NCI-H345 treated with DMSO at 0.1 percent for 48 hours (cell line): ENCODE measurements around the gene FPR3.
"Not testable (repeated sequence)": the region's sequence is repeated elsewhere in the genome, so short reads cannot be mapped to it uniquely, and the experiment has no call there.

ENCODE experiments used
- DNase-seq: peaks from one replicate; lab custom pipeline; 2025; ENCODE audit not compliant: unreplicated experiment; lab: John Stamatoyannopoulos, UW

FPR3 gene

DNA sequence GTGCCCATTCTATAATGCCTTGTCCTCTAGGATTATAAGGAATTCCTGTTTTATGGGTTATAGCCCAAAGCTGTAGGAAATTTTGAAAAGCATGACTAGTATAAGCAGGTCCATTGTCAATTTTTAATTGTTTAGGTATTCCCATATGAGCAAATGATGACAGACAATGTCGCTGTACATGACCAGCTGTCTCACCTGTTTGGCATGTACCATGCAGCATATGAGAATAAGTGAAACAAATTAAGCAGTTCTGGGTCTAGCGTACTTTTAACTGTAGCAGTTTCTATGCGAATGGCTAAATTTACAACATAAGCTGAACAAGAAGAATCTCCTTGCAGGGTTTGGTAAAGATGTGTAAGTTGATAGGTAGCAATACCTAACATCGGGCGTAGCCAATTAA, 11.6 kb downstream of the FPR3 start:
- DNase-seq: not testable (repeated sequence)

GRCh38 chr19:51807111-51807701, 12.2 kb downstream of the FPR3 start:
- no peak for DNase-seq

- no peak for DNase-seq
Measured at GRCh38 chr19:51807925-51808324, 13.0 kb downstream of the FPR3 start.

GRCh38 chr19:51808333-51808986, 13.5 kb downstream of the FPR3 start:
- no peak for DNase-seq

DNA sequence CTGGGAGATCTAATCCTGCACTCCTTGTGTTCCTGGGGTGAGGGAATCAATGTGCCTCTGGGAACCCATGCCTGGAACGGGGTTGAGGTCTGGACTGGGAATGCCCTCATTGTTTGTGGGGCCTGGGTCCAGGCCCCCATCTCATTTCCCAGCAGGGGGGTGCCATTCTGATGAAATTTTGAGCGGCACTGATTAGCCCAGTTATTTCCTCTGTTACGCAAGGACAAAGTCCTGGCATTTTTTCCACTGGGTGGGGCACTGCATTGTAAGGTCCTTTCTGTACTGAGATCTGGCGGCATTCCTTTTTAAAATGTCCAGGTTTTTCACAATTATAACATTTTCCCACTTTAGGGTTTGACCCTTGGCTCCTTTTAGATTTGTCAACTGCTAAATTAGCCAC, 14.8 kb downstream of the FPR3 start:
- no peak for DNase-seq

GRCh38 chr19:51810223-51810622, 15.3 kb downstream of the FPR3 start:
- DNase-seq: no peak

DNA sequence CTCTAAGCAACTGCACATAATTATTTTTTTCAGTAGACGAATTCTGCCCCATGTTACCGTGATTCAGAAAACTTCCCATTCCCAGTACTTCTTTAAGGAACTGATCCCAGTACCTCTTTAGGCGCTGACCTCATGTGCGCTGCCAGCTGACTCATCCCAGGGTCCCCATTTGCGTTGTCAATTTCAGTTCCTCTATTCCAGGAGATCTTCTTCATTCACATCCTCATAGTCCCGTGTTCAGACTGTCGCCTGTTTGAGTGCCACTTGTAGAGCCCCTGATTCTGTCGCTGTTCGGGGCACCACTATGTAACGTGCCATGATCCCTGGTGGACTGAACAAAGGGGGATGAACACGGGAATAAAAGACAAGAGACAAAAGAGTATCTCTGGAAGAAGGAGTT, 16.4 kb downstream of the FPR3 start:
- no peak for DNase-seq

DNA sequence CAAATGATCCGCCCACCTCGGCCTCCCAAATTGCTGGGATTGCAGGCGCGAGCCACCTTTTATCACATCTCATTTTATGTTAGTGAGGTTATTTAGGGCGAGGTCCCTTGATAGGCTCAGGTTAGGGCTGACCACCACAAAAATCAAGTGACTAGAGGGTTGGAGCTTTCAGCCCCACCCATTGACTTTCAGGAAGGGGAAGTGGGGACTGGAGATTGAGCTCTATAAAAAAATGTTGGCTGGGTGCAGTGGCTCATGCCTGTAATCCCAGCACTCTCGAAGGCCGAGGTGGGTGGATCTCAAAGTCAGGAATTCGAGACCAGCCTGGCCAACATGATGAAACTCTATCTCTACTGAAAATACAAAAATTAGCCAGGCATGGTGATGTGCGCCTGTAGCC, 20.1 kb downstream of the FPR3 start:
- no peak for DNase-seq

DNA sequence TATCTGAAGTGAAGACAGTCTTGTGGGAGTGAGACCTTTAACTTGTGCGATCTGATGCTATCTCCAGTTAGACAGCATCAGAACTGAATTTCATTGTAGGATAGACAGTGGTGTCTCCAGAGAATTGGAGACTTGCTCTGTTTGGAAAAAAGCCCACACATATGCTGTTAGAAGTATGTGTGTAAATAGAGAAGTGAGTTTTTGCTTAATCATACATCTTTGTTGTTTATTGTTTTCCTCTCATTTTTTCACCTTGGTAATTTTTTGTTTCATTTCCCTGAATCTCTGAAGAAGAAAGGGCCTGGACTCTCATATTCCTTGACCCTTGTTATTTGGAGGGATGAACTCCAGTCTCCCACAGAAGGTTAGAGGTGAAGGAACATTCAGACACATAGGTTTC, 21.8 kb downstream of the FPR3 start:
- no peak for DNase-seq

DNA sequence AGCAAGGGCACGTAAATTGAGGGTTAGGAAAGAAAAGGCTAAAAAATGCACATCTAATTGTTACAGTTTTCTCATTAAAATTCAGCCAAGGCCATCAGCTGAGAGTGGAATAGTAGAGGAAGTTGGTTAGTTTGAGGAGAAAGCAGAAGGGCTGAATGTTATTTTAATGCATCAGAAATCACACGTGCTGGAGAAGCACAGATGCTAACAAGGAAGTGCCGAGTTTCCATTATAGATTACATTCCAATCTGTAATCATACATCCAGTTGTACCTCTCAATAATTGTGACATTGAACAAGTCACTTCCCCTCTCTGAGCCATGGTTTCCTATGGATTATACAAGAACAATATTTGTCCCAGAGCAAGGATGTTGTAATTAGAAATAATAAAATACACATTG, 25.1 kb downstream of the FPR3 start:
- no peak for DNase-seq

- no peak for DNase-seq
Measured at GRCh38 chr19:51820831-51821446, 26.0 kb downstream of the FPR3 start.

DNA sequence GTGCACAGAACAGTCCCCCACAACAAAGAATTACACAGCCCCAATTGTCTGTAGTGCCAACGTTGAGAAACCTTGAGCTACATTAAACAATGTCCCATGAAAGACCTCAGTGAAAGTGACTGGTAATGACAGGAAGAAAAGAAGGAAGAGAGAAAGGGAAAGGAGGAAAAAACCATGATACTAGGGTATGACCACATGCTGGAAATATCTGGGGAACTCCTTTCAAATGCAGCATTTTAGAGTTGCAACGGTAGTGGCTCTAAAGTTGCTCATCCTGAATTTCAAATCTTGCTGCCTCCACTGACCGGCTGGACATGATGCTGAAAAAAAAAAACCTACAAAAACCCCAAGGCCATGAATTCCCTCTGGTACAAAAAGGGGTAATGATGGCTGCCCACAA, 26.5 kb downstream of the FPR3 start:
- DNase-seq: no peak

- DNase-seq: no peak
Measured at GRCh38 chr19:51821921-51822320, 27.0 kb downstream of the FPR3 start.

- DNase-seq: no peak
Measured at GRCh38 chr19:51822325-51822724, 27.4 kb downstream of the FPR3 start.

DNA sequence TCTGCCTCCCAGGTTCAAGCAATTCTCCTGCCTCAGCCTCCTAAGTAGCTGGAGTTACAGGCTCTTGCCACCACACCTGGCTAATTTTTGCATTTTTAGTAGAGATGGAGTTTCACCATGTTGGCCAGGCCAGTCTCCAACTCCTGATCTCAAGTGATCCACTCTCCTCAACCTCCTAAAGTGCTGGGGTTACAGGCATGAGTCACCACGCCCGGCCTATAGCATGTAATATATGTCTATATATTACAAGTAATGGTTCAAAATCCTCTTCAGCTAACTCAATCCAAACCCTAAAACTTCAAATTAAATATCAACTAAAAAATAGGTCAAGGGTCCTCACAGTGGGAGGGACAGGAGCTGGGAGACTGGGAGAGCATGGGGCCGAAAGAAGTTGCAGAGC, 28.0 kb downstream of the FPR3 start:
- DNase-seq: no peak

DNA sequence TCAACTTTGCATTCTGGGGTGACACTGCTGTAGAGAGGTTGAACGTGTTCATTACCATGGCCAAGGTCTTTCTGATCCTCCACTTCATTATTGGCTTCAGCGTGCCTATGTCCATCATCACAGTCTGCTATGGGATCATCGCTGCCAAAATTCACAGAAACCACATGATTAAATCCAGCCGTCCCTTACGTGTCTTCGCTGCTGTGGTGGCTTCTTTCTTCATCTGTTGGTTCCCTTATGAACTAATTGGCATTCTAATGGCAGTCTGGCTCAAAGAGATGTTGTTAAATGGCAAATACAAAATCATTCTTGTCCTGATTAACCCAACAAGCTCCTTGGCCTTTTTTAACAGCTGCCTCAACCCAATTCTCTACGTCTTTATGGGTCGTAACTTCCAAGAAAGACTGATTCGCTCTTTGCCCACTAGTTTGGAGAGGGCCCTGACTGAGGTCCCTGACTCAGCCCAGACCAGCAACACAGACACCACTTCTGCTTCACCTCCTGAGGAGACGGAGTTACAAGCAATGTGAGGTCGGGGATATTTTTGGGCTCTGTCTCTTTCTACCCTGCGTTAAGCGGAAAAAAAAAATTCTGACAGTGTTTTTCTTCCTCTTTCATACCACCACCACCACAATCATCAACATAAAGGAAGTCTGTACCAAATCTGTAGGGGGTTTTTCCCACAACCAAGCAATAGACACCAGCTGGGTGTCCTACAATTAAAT, 29.5 kb downstream of the FPR3 start:
- DNase-seq: no peak

- DNase-seq: no peak
Measured at GRCh38 chr19:51830274-51830673, 35.3 kb downstream of the FPR3 start.

- no peak for DNase-seq
Measured at GRCh38 chr19:51837145-51837544, 42.2 kb downstream of the FPR3 start.

- no peak for DNase-seq
Measured at GRCh38 chr19:51861870-51862622, 67.1 kb downstream of the FPR3 start.

DNA sequence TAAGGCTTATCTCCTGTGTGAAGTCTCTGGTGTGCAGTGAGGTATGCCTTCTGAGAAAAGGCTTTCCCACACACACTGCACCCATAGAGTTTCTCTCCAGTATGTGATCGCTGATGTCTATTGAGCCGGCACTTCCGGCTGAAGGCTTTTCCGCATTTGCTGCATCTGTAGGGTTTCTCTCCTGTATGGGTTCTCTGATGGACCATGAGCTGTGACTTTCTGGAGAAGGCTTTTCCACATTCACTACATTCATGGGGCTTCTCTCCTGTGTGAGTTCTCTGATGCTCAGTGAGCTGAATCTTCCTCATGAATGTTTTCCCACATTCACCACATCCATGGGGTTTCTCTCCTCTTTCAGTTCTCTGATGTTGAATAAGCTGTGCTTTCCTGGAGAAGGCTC, 78.1 kb downstream of the FPR3 start:
- no peak for DNase-seq
